GM12892 (cell line): Measurements from ENCODE around the gene TBC1D8B.

Source experiments
- POLR2A ChIP-seq: IDR thresholded peaks from 2 replicates; pipeline ENCODE4 v1.6.1; 2011; ENCODE audit warnings: low read depth, low read length, control low read depth
- POLR2AphosphoS5 ChIP-seq: IDR thresholded peaks from 2 replicates; pipeline ENCODE4 v1.6.1; 2011; ENCODE audit warnings: low read depth, low read length, control low read depth

GRCh38 chrX:106891762-106892460, 89.4 kb downstream of the TBC1D8B start:
- TF ChIP-seq POLR2A (no peak), POLR2AphosphoS5 (no peak)
